Endothelial cell of umbilical vein (primary cell): ENCODE results near the gene CBX4. TPM values are rescaled to one million over a fixed set of nuclear protein-coding genes. Genes with fewer than 3 reads are reported as not detected.

Source experiments
- BruUV-seq: library from RNA; stranded (reverse); fragments of 400-500 nt; replicated peaks from 2 replicates; lab custom pipeline; 2021; lab: Mats Ljungman, UMichigan
- CTCF ChIA-PET: fragments of 300-600, 350-600 bp; sonication (Branson Sonifier 250); formaldehyde crosslinking; loops from one replicate; lab custom pipeline; 2021; ENCODE audit warnings: antibody characterized with exemption, inconsistent platforms; lab: Charles Lee
- POLR2A ChIA-PET: fragments of 300-600, 350-600 bp; sonication (Branson Sonifier 250); formaldehyde crosslinking; loops from one replicate; lab custom pipeline; 2021; ENCODE audit warnings: antibody characterized with exemption, inconsistent platforms; lab: Charles Lee
- DNase-seq: peaks from one replicate; pipeline ENCODE4 v3.0.0-alpha.2; 2011; ENCODE audit warnings: low read depth, low spot score
- FAIRE-seq: peaks from 2 replicates; lab custom pipeline; 2011; peaks lifted over from hg19 to GRCh38; lab: Jason Lieb, UNC
- H2AFZ ChIP-seq: 2 replicates; pipeline ENCODE4 v1.6.0; 2012; ENCODE audit warnings: low read depth, low read length, control low read depth, inconsistent platforms
- H3K27ac ChIP-seq: 2 replicates; pipeline ENCODE4 v1.5.1; 2011; ENCODE audit warnings: low read depth, mild to moderate bottlenecking, control low read depth, low read length, moderate library complexity; ENCODE audit not compliant: insufficient read depth
- H3K27me3 ChIP-seq, 2 experiments: 2 replicates each; pipeline versions ENCODE4 v1.6.0 to v1.6.1; 2011; ENCODE audit warnings: low read length in 2 of 2, mixed read lengths in 1 of 2; ENCODE audit not compliant: control insufficient read depth in 2 of 2, insufficient read depth in 2 of 2
- H3K36me3 ChIP-seq, 2 experiments: 2 replicates in 1 of 2; 3 replicates in 1 of 2; pipeline ENCODE4 v1.5.1; 2011; ENCODE audit warnings: low read length in 2 of 2, mild to moderate bottlenecking in 1 of 2, moderate library complexity in 1 of 2; ENCODE audit not compliant: control insufficient read depth in 2 of 2, insufficient read depth in 2 of 2; ENCODE audit errors: extremely low read depth in 1 of 2
- H3K4me1 ChIP-seq: 3 replicates; pipeline ENCODE4 v1.5.1; 2011; ENCODE audit warnings: mild to moderate bottlenecking, low read length; ENCODE audit not compliant: control insufficient read depth, insufficient read depth; ENCODE audit errors: extremely low read depth
- H3K4me2 ChIP-seq: 2 replicates; pipeline ENCODE4 v1.6.1; 2011; ENCODE audit warnings: low read length, control low read depth, mixed read lengths; ENCODE audit not compliant: insufficient read depth
- H3K4me3 ChIP-seq, 3 experiments: fragments of 200-600 bp in 1 of 3; sonication (generic), shearing (Covaris generic) in 1 of 3; replicated peaks in 1 of 3; 2 replicates each; pipeline ENCODE4 v1.5.1; 2011 to 2016; ENCODE audit warnings: control low read depth in 3 of 3, low read length in 3 of 3, mild to moderate bottlenecking in 2 of 3, inconsistent platforms in 1 of 3, low read depth in 1 of 3, moderate library complexity in 1 of 3; ENCODE audit not compliant: insufficient read depth in 1 of 3
- H3K79me2 ChIP-seq: 2 replicates; pipeline ENCODE4 v1.6.0; 2012; ENCODE audit warnings: low read length, inconsistent platforms; ENCODE audit not compliant: control insufficient read depth, insufficient read depth
- H3K9ac ChIP-seq: replicated peaks from 2 replicates; pipeline ENCODE3; 2011; ENCODE audit warnings: low read length, control low read depth; ENCODE audit not compliant: insufficient read depth; ENCODE audit errors: extremely low read depth
- H3K9me1 ChIP-seq: replicated peaks from 3 replicates; pipeline ENCODE4 v1.6.0; 2011; ENCODE audit warnings: mild to moderate bottlenecking, low read length; ENCODE audit not compliant: control insufficient read depth, insufficient read depth; ENCODE audit errors: extremely low read depth
- H3K9me3 ChIP-seq: replicated peaks from 2 replicates; pipeline ENCODE4 v1.5.1; 2012; ENCODE audit warnings: low read length, inconsistent platforms; ENCODE audit not compliant: control insufficient read depth, insufficient read depth
- H4K20me1 ChIP-seq: replicated peaks from 2 replicates; pipeline ENCODE3; 2011; ENCODE audit warnings: mild to moderate bottlenecking, low read length; ENCODE audit not compliant: control insufficient read depth, insufficient read depth; ENCODE audit errors: extremely low read depth
- CTCF ChIP-seq, 2 donors: IDR thresholded peaks; 1 replicate in 1 of 2; 2 replicates in 1 of 2; pipeline ENCODE4 v1.5.1; 2011; ENCODE audit warnings: low read length in 2 of 2, mild to moderate bottlenecking in 2 of 2, moderate library complexity in 2 of 2, control low read depth in 1 of 2, inconsistent platforms in 1 of 2, low read depth in 1 of 2; ENCODE audit not compliant: insufficient read depth in 1 of 2; ENCODE audit errors: extremely low read depth in 1 of 2
- EZH2 ChIP-seq: IDR thresholded peaks from 2 replicates; pipeline ENCODE4 v1.6.1; 2012; ENCODE audit warnings: borderline replicate concordance, low read depth, mild to moderate bottlenecking, moderate library complexity, low read length, inconsistent platforms; ENCODE audit not compliant: severe bottlenecking
- FOS ChIP-seq: IDR thresholded peaks from 2 replicates; pipeline ENCODE4 v1.6.1; 2011; ENCODE audit warnings: mild to moderate bottlenecking, low read length, moderate library complexity, borderline replicate concordance; ENCODE audit not compliant: insufficient read depth
- GATA2 ChIP-seq: IDR thresholded peaks from 2 replicates; pipeline ENCODE4 v1.7.0; 2011; ENCODE audit warnings: low read depth, mild to moderate bottlenecking, moderate library complexity, mixed read lengths, low read length; ENCODE audit not compliant: insufficient read length, insufficient read depth
- JUN ChIP-seq: IDR thresholded peaks from 2 replicates; pipeline ENCODE4 v1.6.1; 2011; ENCODE audit warnings: borderline replicate concordance, low read depth; ENCODE audit not compliant: insufficient read length, insufficient read depth
- MAX ChIP-seq: IDR thresholded peaks from 2 replicates; pipeline ENCODE4 v1.6.1; 2011; ENCODE audit not compliant: insufficient read depth, insufficient read length
- MYC ChIP-seq: IDR thresholded peaks from one replicate; pipeline ENCODE4 v1.6.1; 2011; ENCODE audit warnings: mild to moderate bottlenecking, low read depth, low read length
- POLR2A ChIP-seq: IDR thresholded peaks from 2 replicates; pipeline ENCODE4 v1.6.1; 2012; ENCODE audit warnings: low read depth, mild to moderate bottlenecking, control low read depth, low read length
- POLR2AphosphoS5 ChIP-seq: IDR thresholded peaks from 2 replicates; pipeline ENCODE4 v1.6.1; 2012; ENCODE audit warnings: low read depth, mild to moderate bottlenecking, control low read depth, low read length, moderate library complexity; ENCODE audit not compliant: insufficient read depth
- dilution Hi-C: fragments of 300-500 bp; cut with MboI; formaldehyde crosslinking; loops from one replicate; pipeline ENCODE4 v1.15.0; 2019; ENCODE audit warnings: low sequenced_read_pairs; ENCODE audit not compliant: extremely low pct_ligation_motif_present
- intact Hi-C: fragments of 100-400 bp; cut with micrococcal nuclease; formaldehyde crosslinking; loops from one replicate; pipeline ENCODE4 v1.10.0; 2022
- polyA plus RNA-seq, 4 experiments: library from polyadenylated mRNA; depleted of rRNA in 3 of 4; stranded (reverse) in 3 of 4; unstranded in 1 of 4; fragments of >200 nt; gene quantifications; 2 replicates each; pipeline versions ENCODE4 v1.2.1 to v1.2.3, GENCODE V29; 2011 to 2012; ENCODE audit warnings: missing spikeins in 1 of 4
- total RNA-seq: library from RNA; stranded (reverse); gene quantifications from 2 replicates; pipeline ENCODE4 v1.2.3, GENCODE V29; 2021

The CBX4 gene
- total and polyA plus RNA-seq, 2 donors (not counting 3 experiments of a cell fraction or from before 2014, with no cell fraction given) = 7.0 to 12.3 TPM

GRCh38 chr17:79786930-79787643, 52.2 kb downstream of the CBX4 start:
- Histone ChIP-seq H3K9me1 (no peaks in the 10 kb centered on the region), H3K4me2 (no peak overlapping the region), H3K79me2 (no peaks in the 10 kb centered on the region), H3K4me3 (no peak overlapping the region), H4K20me1 (no peaks in the 10 kb centered on the region), H2AFZ (no peak overlapping the region), H3K27ac (no peak overlapping the region), H3K9me3 (no peaks in the 10 kb centered on the region), H3K9ac (no peak overlapping the region), H3K27me3 (peaks cover 37 to 41% of the 10 kb centered on the region in 2 experiments), H3K4me1 (no peaks in the 10 kb centered on the region), H3K36me3 (peaks cover 0 to 9% of the 10 kb centered on the region in 2 experiments)
- ChIA-PET POLR2A (no interaction called here), CTCF (interaction anchor here (0.9 to 2.0 kb wide), 6 partner anchors 8 to 222 kb away, joined by 3 to 7 read pairs (median 4); no protein-coding TSS in a partner anchor)
- TF ChIP-seq JUN = no peak
- TF ChIP-seq GATA2 = no peak
- TF ChIP-seq MAX = no peak
- no peak for TF ChIP-seq MYC
- TF ChIP-seq POLR2A = no peak
- TF ChIP-seq CTCF (IDR thresholded peaks at IDR 0.05; ENCODE audit: extremely low read depth in 1 of 2, insufficient read depth in 1 of 2, low read depth in 1 of 2, low read length in 2 of 2) = no peak
- TF ChIP-seq POLR2AphosphoS5 = no peak
- no peak for TF ChIP-seq FOS
- no peak for TF ChIP-seq EZH2
- FAIRE-seq (no peak), DNase-seq (no peak)
- dilution Hi-C loops (no loop called here), intact Hi-C loops (no loop called here)
- no TSS peak for BruUV-seq
